NCI-H1092 (cell line): ENCODE results near the gene NLGN4X.
A peak's percentile ranks its signal among the peaks of the same experiment; 100 is the strongest.

Experiments
- DNase-seq: peaks from one replicate; lab custom pipeline; 2025; lab: John Stamatoyannopoulos, UW

The NLGN4X gene

DNA sequence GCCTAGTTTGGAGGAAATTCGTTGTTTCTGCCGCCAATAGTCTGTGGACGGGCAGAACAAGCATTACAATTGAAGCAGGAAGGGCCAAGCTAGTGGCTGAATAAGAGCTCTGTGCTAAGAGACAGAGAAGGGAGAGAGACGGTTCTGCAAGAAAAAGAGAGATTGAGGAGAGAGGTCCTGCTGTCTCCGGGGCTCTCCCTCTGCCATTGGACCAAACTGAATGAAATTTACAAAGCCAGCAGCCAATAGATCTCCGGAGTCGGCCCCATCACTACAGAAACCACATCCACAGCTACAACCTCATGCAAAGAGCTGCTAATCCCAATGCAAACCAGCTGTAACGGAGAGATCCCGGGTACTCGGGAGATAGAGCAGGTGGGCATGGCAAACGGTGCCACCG is at the start of gene NLGN4X:
TSS of gene NLGN4X (minus strand) at position 148 of the 400 bp plus-strand sequence. CDS start 77,401 bp downstream, outside the sequence.
- peak; percentile 76 for DNase-seq

DNA sequence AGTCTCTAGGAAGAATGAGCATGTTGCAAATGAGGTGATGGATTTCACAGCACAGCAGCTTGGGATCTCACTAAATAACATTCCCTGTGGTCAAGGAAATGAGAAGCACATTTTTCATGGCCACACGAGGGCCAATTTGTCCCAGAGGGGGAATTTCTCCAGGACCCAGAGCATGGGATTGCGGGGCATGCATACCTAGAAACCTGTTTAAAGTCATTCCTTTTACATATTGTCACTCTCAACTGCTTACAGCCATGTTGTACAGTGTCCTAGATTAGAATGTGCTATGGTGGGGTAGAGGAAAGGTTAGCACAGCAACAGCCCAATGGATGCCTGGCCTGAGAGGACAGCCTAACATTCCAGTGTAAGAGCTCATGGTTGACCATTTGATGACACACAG is 37.4 kb upstream of the NLGN4X start:
- DNase-seq: no peak

DNA sequence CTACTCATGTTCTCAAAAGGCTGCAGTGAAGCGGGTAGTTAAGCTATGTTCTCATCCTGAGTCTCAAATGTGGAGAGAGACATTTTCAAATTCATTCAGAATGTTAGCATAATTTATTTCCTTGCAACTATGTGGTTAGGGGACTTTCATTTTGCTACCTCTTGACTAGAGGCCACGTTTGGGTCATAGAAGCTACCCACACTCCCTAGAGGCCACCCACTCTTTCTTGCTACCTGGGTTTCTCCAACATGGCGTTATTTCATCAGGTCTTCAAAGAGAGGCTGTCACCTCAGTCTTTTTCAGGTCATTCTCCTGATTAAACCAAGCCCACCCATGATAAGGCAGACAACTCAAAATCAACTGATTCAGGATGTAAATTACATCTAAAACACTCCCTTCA is 34.3 kb upstream of the NLGN4X start:
- DNase-seq: no peak

DNA sequence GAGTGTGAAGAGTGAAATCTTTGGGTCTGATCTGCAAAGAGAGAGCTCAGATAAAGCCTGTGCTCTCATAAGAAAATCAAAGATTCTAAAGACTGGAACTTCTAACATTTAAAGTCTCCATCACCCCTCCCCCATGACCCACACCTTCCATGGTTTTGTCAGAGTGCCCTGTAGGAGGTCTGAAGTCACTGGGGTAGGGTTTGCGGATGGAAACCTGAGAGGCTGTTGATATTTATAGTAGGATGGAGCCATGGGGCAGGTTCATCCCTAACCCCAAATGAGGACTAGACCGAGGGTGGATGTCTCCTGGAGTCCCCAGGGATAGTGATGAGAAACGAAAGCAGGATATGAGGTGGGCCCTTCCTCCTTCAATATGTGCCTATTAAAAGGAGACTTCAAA is 28.4 kb upstream of the NLGN4X start:
- no peak for DNase-seq

DNA sequence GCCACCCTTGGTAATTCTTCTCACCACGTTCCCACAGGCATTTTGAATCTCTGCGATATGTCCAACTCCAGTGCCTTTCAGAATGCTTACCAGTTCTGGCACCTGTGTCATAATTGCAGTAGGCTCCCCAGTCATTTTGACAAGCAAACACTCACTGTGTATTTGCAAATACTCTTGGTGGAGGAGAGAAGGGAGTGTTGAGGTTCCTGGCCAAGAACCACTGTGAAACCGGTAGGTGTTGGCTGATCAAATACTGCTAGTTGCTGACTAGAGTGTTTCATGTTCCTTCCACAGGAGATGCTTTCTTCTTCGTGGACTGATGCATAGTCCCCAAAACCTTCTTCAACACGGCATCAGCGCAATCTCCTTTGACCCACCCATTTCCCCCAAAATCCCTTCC is 16.0 kb upstream of the NLGN4X start:
- DNase-seq: peak; percentile 44

DNA sequence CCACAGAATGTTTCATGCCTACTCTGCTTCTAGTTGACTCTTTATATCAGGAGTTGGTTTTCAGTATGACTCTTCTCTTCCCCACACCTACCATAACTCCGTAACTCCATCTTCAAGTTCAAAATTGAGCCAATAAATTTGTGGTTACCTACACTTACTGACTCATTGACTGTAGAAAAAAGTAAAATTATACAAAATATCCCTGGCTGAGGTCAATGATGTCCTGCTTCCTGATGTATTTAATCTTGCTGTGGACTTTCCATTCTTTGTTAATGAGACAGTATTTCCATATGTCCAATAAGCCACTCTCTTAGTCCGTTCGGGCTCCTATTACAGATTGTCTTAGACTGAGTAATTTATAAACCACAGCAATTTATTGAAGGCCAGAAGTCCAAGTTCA is 9.9 kb upstream of the NLGN4X start:
- no peak for DNase-seq

DNA sequence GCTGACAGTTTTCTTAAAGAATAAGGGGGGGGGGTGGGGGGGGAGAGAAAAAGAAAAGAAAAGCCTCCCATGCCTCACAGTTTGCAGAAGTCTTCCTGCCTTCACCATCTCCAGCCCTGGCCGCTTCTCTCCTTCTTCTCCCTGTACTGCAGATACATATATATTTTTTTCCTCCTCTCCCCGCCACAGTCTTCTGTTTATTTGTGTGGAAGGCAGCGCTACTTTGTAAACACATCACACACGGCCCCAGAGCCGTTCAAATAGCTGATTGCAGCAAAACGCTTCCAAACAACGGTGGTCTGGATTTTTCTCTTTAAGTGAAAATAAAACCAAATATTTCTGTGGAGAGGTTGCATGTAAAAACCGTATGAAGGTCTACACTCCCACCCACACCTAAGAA is 732 bp downstream of the NLGN4X start:
- DNase-seq: no peak

DNA sequence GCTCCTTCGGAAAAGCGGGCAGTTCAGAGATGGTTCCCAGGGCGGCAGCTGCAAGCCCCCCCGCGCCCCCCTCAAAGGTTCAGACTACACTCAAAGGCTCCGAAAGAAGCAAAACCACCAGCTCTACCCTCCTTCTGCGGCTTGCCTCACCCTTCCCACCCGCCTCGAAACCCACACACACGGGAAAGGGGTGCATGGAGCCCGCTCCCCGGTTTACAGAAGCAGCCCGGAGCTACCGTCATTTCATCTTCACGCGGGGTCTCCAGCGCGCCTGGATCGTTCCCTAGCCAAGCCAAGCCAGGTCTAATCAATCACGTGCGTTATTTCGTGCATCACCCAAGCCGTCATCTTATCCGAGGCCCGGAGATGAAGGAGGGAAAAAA is 1.2 kb downstream of the NLGN4X start:
- peak; percentile 46 for DNase-seq

DNA sequence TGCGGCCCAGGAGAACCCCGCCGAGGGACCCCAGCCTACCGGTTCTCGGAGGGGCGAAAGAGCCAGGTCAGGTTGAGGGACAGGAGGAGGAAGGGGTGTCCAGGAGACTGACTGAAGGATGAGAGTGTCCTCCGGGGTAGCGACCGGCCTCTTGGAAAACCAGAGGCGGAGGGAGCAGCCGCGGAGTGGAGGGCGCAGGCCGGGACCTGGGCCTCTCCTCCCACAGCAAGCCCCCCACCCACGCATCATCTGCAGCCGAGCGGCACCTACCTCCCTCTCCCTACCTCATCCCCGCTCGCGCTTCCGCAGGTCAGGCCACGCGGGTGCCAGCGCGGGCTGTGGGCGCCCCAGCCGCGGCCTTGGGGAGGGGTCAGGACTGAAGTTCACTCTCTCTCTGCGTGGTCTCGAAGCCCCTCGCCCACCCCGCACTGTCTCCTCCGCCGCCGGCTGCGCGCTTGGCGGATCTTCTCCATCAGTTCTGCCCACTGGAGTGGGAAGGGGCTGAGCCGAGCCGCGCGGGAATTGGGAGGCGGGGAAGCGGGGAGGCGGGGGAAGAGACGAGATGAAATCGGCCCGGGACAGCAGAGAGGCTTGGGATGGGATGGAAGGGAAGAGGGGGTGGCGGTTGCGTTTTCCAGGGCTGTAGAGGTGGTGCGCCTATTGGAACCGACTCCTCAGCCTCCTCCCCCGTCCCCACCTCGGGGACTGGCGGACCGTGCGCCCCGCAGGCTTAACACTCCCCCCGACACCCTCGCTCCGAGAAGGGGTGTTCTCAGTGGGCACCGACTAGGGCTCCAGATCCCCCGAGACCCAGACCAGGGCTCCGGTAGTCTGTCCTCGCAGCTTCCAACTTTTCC is 1.8 kb downstream of the NLGN4X start:
- peak; percentile 41 for DNase-seq

DNA sequence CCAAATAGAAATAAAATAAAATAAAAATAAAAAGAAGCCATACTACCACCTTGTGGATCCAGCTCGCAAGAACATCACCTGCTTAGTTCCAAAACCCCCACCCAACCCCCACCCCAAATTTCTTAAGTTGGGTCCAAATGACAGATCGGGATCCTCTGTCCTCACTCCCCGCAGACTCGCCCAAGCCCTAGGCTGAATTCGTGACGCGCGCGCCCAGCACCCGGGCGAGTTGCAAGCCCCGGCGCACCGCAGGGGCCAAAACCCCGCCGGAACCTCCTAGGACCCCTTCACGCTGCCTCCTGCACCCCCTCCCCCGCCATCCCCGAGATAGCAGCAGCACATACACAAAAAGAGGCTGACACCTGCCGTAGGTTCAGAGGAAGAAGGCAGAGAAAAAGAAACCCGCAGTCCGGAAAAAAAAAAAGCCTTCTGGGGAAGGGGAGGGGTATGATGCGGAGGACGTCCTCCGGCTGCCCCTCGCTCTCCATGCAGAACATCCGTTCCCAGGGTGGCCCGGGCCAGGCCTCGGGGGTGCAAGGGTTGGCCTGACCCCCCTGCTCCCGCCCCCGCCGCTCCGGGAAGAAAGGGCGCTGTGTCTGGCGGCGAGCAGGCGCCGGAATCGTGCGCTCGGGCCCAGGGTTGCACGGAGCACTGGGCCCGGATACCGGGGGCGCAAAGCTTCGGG is 2.6 kb downstream of the NLGN4X start:
- peak; percentile 58 for DNase-seq

DNA sequence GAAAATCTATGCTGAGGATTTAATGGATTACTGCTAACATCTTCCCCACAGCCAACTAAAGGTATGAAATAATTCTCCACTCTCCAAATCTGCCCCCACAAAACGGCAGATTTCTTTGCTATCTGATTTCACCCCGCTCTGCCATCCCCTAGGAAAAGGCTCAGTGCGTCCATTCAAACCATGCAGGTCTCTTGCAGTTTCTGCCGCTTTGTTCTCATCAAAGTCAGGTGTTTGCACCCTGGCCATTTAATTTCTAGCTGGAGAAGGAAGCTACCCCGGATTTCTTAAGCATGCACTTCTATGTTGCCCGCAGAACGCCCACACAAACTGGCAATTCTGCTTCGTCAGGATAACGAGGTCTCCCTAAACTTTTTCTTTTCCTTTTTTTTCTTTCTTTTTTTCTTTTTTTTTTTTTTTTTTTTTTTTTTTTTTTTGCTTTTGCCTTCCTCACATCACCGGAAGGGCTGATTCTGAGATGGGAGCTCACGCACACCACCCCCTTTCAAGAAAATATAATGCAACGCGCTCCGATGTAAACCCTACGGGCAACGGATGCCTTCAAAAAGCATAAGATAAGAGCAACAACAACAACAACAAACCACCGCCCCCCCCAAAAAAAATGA is 3.3 kb downstream of the NLGN4X start:
- peak; percentile 27 for DNase-seq

DNA sequence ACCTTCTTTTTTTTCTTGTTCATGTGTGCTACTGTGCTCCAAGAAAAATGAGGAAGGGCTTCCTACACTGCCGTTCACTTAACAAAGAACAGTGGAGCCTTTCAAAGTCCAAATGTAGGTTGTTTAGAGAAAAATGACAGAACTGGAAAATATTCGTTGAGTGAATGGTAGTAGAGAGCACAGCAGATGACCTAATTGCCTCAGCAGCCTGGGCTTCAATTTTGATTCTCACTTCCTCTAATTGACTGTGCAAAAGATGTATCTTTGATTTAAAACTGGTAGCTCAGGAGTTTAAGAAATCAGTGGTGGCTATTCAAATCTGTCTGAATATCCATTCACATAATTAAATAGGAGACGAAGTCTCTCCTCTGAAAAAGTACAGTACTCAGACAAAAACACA is 5.2 kb downstream of the NLGN4X start:
- DNase-seq: no peak

DNA sequence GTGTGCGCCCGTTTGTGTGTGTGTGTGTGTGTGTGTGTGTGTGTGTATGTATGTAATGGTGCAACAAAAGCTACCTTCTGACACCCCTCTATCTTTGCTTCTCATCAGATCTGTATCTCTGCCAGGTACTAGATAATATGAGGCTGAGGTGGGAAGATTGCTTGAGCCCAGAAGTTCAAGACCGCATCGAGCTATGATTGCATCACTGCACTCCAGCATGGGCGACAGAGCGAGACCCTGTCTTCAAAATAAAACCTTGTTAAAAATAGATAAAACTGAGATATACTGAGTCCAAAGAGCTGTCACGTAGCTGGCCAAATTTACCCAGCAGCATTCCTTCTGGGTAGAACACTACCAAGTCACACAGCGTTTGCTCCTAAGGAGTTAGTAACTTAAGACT is 18.4 kb downstream of the NLGN4X start:
- DNase-seq: no peak

DNA sequence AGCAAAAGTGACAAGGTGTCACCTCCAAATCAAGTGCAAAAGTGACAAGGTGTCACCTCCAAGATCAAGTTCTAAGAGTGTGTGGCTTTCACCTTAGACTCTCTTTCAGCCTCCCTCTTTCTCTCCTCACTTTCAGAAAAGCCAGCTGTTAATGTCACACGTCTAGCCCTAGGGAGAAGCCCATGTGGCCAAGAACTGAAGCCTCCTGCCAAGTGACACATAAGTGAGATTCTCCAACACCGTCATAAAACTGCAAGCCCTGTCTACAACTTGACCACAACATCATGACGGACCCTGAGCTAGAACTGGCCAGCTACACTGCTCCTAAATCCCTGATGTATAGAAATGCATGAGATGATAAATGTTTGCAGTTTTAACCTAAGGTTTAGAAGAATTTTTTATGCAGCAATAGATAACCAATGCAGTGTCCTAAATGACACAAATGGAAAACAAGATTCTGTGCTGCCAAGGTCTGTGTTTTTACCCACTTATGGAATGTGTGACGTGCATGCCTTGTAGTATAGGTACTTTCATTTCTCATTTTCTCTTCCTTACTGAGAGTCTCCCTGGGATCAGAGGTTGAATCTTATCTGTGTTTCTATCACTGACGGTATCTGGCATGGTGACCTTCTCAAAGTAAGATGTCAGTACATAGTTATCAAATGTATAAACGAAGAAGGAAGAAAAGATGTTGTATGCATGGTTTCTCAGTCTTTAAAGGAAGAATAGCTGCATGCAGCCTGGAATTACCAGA is 25.0 kb downstream of the NLGN4X start:
- no peak for DNase-seq

DNA sequence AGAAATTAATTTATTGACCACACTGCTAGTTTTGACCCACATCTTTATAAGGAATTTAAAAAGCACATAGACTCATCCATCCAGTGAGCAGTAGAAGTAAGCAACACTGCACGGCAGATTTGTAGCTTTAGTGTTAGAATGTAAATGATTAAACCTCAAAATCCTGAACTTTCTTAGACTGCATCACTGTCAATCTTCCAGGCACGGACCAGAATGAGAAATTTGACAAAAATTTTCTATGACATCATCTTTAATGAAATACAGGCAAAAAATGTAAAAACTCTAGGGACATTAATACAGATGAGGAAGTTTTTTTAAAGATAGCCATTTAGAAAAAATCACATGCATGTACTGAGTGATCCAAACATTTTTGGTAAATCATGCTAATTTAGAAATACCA is 29.2 kb downstream of the NLGN4X start:
- no peak for DNase-seq

DNA sequence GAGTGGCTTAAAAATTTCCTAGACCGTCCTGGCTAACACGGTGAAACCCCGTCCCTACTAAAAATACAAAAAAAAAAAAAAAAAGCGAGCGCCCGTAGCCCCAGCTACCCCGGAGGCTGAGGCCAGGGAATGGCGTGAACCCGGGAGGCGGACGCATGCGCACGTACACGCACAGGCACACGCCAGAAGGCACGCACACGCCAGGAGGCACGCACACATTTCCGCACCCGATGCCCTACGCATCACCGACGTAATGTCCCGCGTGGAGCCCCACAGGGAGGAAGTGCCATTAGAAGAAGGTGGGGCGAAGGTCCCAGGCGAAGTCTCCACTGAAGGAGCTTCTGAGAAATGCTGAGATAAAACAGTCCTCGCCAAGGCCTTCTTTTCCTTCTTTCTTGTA is 41.4 kb downstream of the NLGN4X start:
- DNase-seq: no peak

DNA sequence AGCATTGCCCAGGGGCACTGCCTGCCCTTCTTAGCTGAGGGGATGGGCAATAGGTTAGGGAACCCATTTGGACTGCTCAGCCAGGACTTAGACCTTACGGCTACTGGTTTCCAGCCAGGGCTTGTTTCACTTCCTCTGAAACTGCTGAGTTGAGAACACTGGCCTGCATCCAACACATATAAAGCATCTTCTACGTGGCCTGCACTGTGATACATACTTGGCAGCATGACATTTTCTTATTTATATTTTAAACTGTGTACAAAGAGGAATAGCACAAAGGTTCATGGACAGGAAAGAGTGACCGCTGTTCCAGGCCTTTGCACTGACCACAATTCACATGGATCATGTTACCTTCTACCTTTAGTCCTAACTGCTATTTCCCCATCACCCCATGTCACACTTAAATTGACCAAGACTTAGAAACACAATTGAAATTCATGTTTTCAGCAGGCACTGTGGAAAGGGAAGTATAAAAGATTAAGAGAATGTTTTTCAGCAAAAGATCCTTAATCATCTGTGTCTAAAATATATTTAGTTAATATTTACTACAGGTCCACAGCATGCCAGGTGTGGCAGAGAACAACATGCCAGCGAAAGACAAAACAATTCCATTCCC is 43.7 kb downstream of the NLGN4X start:
- DNase-seq: no peak

DNA sequence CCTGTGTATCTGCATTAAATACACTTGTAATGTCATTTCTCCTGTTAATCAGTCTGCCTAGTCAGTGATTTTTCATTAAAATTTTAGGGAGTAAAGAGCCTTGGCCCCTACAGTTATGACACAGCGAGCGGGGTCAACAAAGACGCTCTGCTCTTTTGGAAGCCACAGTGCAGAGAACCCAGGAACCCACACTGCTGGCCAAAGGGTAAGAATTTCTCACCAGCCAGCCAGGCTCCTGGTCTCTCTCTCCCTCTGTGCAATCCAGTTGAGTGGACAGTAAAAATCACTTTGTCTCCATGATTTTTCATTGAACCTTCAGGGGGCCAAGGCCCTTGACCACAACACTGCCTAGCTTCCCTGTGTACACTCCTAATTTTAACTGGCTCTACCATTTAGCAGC is 52.8 kb downstream of the NLGN4X start:
- no peak for DNase-seq

DNA sequence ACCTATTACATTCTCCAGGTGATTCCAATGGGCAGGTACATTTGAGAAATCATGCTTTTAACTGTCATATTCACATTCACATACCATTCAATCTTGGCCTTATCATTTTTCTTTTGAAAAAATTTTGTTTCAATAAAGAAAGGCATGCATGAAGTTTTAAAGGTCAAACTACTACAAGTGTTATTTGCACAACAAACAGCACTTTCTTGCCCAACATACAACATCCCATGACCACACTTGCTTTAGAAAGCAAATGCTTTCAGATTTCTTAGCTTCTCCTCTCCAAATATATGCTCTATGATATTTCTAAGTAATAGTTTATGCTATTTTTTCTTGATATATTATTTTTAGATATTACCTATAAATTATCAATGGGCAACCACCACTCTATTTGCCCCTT is 58.2 kb downstream of the NLGN4X start:
- DNase-seq: no peak

DNA sequence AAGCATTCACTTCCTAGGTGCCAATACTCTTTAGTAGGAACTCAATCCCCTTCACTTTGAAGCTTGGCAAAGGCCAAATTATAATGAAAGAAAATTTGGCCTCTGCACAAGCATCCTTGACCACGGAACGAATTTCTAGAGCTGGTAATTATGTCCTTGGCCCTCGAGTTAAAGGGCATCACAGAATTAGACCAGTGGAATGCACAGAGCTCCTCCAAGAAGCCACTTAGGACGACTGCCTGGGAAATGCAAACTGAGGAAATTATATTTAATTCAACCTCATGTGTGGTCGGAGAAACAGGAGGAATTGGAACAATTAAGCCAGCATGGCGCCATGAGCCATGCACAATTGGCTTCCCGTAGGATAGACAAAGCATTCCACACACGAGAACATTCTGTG is 59.3 kb downstream of the NLGN4X start:
- DNase-seq: no peak

DNA sequence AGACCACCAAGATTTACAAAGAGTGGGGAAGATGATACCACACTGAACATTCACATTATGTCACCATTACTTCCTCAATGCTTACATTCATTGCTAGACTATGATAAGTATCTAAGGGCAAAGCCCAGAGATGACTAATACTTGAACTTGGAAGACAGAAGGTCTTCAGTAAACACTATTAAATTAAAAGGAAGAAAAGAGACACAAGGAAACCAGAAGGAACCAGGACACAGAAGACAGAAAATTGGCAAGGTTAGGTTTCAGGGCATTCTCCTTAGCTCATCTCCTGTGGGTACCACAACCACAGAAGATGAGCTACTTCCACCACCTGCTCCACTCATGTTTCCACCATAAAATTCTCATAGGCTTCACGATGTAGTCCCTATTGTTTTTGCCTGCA is 64.9 kb downstream of the NLGN4X start:
- DNase-seq: no peak

DNA sequence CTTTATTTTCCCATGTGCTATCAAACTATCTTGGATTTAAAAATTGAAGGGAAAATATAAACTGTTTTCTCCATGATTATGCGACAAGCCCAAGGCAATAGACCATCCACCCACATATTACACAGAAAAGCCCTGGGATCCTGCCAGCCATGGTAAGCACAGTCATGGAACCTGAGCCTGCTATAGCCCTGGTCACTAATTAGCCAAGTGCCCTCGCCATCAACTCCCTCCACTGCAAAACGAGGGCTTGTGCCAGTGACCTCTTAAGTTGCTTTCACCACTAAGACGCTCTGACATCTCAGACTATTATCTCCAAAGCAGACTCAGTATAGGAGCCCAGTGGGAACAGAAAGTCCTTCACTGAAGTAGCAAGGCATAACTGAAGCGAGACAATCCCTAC is 69.2 kb downstream of the NLGN4X start:
- peak; percentile 67 for DNase-seq
